Tibial nerve (tissue), 4 donors: ENCODE results near the gene TAS1R2. TPM values are rescaled to one million over a fixed set of nuclear protein-coding genes. Genes with fewer than 3 reads are reported as not detected.
A peak's percentile ranks its signal among the peaks of the same experiment; 100 is the strongest.

ENCODE experiments used
- DNase-seq, 2 donors: peaks; one replicate each; pipeline ENCODE4 v3.0.0-alpha.2; 2019; ENCODE audit warnings: low spot score in 2 of 2
- H3K27ac ChIP-seq, 4 donors: fragments of 200-600 bp; sonication (generic) in 3 of 4; one replicate each; pipeline ENCODE4 v1.5.1; 2017 to 2019; ENCODE audit warnings: mild to moderate bottlenecking in 1 of 4
- H3K27me3 ChIP-seq, 2 donors: fragments of 200-600 bp; sonication (generic) in 1 of 2; one replicate each; pipeline versions ENCODE4 v1.5.1 to v1.6.0; 2017 to 2019
- H3K36me3 ChIP-seq, 3 donors: fragments of 200-600 bp; sonication (generic); one replicate each; pipeline ENCODE4 v1.5.1; 2018 to 2019
- H3K4me1 ChIP-seq, 4 donors: fragments of 200-600 bp; sonication (generic) in 3 of 4; one replicate each; pipeline ENCODE4 v1.5.1; 2017 to 2019
- H3K4me3 ChIP-seq, 4 donors: fragments of 200-600 bp; sonication (generic) in 3 of 4; one replicate each; pipeline ENCODE4 v1.5.1; 2017 to 2019; ENCODE audit warnings: mild to moderate bottlenecking in 1 of 4, moderate library complexity in 1 of 4
- H3K9me3 ChIP-seq, 4 donors: fragments of 200-600 bp; sonication (generic) in 3 of 4; one replicate each; pipeline ENCODE4 v1.5.1; 2017 to 2019
- EP300 ChIP-seq, 2 donors: sonication (generic); formaldehyde crosslinking; IDR thresholded peaks; one replicate each; pipeline ENCODE4 v1.6.1; 2017; ENCODE audit warnings: antibody characterized with exemption in 2 of 2, mild to moderate bottlenecking in 1 of 2
- POLR2A ChIP-seq, 2 donors: fragments of 450-650 bp; IDR thresholded peaks; one replicate each; pipeline ENCODE4 v1.6.1; 2017; ENCODE audit warnings: antibody characterized with exemption in 2 of 2, mild to moderate bottlenecking in 2 of 2, moderate library complexity in 2 of 2
- WGBS, 2 donors: methylation state at CpG; one replicate each; pipeline ENCODE4 v1.1.5; 2018; 5-methylcytosine and 5-hydroxymethylcytosine counted together
- total RNA-seq, 4 donors: library from RNA; depleted of rRNA; stranded (reverse); fragments of >200 nt; gene quantifications; one replicate each; pipeline ENCODE4 v1.1.0, GENCODE V29; 2016
- TF ChIP-seq, protein P1 (sequence below), 5 experiments: fragments of 200-600 bp in 3 of 5; fragments of 450-650 bp in 2 of 5; sonication (generic) in 3 of 5; IDR thresholded peaks; one replicate each; pipeline ENCODE4 v1.5.1; 2016 to 2019; ENCODE audit warnings: antibody characterized with exemption in 5 of 5, mild to moderate bottlenecking in 3 of 5, moderate library complexity in 2 of 5

The TAS1R2 gene
- total RNA-seq: not detected

DNA sequence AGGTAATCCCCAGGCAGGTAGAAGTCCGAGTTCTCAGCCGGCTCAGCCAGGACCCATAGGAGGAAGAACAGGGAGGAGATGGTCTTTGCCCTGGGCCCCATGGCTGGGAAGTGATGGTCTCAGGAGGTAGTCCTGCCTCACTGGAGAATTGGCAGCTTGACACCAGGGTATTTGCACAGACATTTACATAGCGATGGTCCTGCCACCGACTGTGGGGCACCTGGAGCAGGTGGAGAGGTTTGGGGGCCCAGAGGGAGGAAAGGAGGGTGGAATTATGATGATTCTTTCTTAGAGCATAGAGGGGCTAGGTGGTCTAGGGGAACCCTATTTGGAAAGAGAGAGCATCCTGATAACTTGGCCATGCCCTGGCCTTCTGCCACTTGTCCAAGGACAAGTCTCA is at the start of gene TAS1R2:
TAS1R2 (minus strand) TSS at position 101 of the 400 bp plus-strand sequence; CDS start at position 101, 0 bp downstream.
- WGBS, 2 donors: 67 to 70% methylated on average over 4 of the region's 4 CpGs
- no peak for DNase-seq

DNA sequence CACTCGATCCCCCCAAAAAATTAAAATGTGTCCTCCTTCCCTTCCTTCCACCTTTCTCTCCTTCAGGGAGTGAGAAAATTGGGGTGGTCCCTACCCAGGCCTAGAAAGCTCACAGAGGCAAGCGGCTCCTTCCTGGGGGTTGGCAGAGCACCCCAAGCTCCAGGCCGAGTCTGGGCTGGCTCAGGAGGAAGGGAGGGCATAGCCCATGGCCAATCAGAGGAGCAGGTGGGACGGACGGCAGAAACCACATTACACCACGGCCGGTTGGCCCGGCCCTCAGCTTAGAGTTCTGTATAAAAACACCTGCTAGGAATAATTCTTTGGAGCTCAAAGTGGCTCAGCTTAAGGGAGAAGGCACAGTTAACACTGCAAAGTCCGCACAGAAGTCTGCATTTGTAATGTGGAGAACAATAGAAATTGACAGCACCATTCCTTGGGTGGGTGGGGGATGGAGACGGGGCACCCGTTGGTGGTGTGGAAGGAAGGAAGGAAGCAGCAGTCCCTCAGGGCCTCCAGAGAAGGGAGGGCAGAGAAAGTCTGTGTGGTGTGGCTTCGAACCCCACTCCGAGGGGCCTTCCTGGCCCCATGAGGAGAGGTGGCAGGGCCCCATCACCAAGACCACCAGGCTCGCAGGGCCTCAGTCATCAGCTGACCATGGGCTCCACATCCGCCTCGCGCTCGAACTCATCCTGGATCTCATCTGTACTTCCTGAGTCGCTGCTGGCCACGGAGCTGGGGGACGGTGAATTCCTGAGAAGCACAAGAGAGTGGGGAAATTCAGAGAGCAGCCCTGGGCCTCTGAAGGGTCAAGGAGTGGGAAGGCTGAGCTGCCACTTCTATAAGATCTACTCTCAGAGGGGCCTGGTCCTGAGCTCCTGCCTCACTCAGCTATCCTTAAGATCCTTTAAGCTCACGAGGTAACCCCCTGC is 48.7 kb upstream of the TAS1R2 start:
- no peak overlapping the region for H3K4me3 ChIP-seq
- TF ChIP-seq POLR2A (IDR thresholded peaks at IDR 0.05) (no peak), EP300 (IDR thresholded peaks at IDR 0.05) (no peak)
- TF ChIP-seq, protein P1, sequence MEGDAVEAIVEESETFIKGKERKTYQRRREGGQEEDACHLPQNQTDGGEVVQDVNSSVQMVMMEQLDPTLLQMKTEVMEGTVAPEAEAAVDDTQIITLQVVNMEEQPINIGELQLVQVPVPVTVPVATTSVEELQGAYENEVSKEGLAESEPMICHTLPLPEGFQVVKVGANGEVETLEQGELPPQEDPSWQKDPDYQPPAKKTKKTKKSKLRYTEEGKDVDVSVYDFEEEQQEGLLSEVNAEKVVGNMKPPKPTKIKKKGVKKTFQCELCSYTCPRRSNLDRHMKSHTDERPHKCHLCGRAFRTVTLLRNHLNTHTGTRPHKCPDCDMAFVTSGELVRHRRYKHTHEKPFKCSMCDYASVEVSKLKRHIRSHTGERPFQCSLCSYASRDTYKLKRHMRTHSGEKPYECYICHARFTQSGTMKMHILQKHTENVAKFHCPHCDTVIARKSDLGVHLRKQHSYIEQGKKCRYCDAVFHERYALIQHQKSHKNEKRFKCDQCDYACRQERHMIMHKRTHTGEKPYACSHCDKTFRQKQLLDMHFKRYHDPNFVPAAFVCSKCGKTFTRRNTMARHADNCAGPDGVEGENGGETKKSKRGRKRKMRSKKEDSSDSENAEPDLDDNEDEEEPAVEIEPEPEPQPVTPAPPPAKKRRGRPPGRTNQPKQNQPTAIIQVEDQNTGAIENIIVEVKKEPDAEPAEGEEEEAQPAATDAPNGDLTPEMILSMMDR (IDR thresholded peaks at IDR 0.05): no peak
- DNase-seq: no peak
- 44 to 53% methylated on average over 22 of the region's 22 CpGs for WGBS, 2 donors
- no peaks in the 10 kb centered on the region for H3K9me3 ChIP-seq
- H3K4me1 ChIP-seq: peaks cover 0 to 33% (median 18%) of the 10 kb centered on the region in 4 donors
- H3K27ac ChIP-seq: peak overlapping the region; percentile 58 to 86 (median 78)
- H3K27me3 ChIP-seq: no peaks in the 10 kb centered on the region
- H3K36me3 ChIP-seq: peaks cover 0 to 33% (median 0%) of the 10 kb centered on the region in 3 donors

More for the DNA sequence above, at the start of gene TAS1R2:
- TF ChIP-seq POLR2A (IDR thresholded peaks at IDR 0.05) (no peak), EP300 (IDR thresholded peaks at IDR 0.05) (no peak)
- TF ChIP-seq, protein P1 (IDR thresholded peaks at IDR 0.05): no peak
- Histone ChIP-seq H3K27me3 (no peaks in the 10 kb centered on the region), H3K4me1 (no peaks in the 10 kb centered on the region), H3K36me3 (no peaks in the 10 kb centered on the region), H3K9me3 (no peaks in the 10 kb centered on the region), H3K27ac (no peak within 1 kb of the TSS), H3K4me3 (no peak within 1 kb of the TSS)

DNA sequence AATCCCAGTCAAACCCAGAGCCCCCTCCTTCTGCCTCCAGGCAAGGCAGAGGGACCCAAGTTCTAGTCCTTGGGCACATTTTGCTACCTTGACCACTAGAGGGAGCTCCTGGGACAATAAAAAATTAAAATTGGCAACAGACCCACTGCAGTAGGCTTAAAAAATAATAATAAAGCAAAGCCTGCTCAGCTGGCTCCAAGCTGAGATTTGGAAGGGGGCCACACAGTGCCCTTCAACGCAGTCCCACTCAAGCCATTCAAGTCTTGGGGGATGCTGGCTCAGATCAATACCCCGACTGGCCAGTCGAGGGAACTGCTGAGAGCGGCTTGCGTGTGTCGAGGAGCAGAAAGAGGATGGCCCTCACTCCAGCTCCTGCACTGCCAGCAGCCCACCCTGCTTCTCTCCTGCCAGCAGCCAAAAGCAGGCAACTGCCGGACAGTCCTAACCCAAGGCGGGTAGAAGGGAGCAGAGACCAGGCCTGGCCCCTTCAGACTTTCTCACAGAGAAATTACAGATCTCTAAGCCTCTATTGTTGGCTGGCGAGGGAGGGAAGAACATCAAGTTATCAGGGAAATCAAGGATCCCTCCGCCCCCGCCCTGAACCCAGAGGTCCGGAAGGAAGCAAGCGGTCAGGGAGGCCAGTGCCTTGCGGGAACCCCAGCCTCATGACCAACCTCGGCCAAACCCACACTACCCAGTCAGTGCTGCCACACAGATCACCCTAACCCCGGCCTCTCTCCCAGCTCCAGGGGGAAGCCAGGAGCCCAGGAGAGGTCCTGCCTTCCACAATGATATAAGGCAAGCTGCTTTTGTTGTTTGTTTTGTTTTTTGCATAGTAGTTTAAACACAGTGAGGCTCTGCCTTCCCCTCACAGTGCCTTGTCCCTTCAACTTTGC is 47.8 kb upstream of the TAS1R2 start:
- H3K27ac ChIP-seq: peak overlapping the region; percentile 58 to 86 (median 78)

DNA sequence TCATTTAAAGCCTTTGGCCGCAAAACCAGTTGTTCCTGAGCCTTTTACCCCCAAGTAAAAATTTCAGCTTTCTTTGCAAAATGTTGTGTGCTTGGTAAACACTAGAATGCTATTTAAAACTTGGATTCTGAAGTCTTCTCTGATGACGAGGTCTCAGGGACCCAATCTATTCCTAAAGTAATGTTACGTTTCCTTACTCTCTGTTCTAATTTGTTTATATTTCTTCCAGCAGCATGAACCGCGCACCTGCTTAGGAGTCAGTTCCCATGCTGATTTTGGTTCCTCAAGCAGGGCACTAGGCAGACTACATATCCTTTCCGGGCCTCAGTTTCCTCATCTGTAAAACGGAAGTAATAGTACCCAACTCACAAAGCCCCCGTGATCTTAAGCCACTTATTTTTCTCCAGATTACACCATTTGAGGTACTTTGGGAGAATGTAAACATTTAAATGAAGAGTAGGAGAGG is 43.9 kb upstream of the TAS1R2 start:
- Histone ChIP-seq H3K4me3 (peak overlapping the region; percentile 46 to 89 (median 74)), H3K9me3 (no peaks in the 10 kb centered on the region), H3K27ac (peak overlapping the region; percentile 67 to 94 (median 86)), H3K4me1 (peaks cover 0 to 49% (median 26%) of the 10 kb centered on the region in 4 donors), H3K36me3 (peaks cover 0 to 10% (median 0%) of the 10 kb centered on the region in 3 donors), H3K27me3 (no peaks in the 10 kb centered on the region)
- TF ChIP-seq POLR2A (IDR thresholded peaks at IDR 0.05) (no peak), EP300 (IDR thresholded peaks at IDR 0.05) (no peak)
- TF ChIP-seq, protein P1 (IDR thresholded peaks at IDR 0.05): no peak
- WGBS, 2 donors: 43 to 46% methylated on average over 8 of the region's 8 CpGs
- DNase-seq: no peak

More for the DNA sequence above, 47.8 kb upstream of the TAS1R2 start:
- peak in 1 of 2 donors; percentile 67 for DNase-seq
- Histone ChIP-seq H3K27me3 (no peaks in the 10 kb centered on the region), H3K36me3 (peaks cover 0 to 33% (median 0%) of the 10 kb centered on the region in 3 donors), H3K4me1 (peaks cover 0 to 32% (median 19%) of the 10 kb centered on the region in 4 donors), H3K9me3 (no peaks in the 10 kb centered on the region), H3K4me3 (peak overlapping the region in 1 of 4 donors; percentile 1)
- TF ChIP-seq POLR2A (IDR thresholded peaks at IDR 0.05) (no peak), EP300 (IDR thresholded peaks at IDR 0.05) (no peak)
- TF ChIP-seq, protein P1 (IDR thresholded peaks at IDR 0.05): peak; percentile 76 to 94 (median 87)
- 6 to 16% methylated on average over 14 to 16 of the region's 16 CpGs for WGBS, 2 donors
